ENCODE measurements around the gene GJB6.

Gene GJB6

DNA sequence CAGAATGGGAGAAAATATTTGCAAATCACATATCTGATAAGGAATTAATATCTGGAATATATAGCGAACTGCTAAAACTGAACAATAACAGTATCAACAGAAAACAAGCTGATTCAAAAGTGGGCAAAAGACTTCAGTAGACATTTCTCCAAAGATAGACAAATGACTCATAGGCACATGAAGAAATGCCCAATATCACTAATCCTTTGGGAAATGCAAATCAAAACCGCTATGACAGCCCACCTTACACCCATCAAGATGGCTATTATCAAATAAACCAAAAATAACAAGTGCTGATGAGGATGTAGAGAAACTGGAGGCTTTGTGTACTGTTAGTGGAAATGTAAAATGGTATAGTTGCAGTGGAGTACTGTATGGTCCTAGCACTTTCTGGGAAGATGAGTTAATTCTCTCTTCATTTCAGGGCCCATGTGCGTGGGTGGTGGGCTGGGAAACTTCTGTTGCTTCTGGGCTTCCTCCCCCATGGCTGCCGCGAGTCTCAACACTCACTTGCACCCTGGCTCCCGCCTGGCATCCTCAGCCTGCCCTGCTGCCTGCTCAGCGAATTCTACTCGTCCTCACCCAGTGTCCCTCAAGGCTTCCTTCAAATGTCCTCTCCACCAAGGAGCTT, 58.9 kb downstream of the GJB6 start:
- H3K14ac ChIP-seq (ENCODE audit: low read length): no peak overlapping the region
- H4K91ac ChIP-seq (ENCODE audit: low read depth, low read length): no peak overlapping the region
- WGBS (ENCODE audit: extremely low coverage, insufficient coverage, insufficient read length): no CpG with 5 or more reads among the region's 8 CpGs
- no peaks in the 10 kb centered on the region for H3K27me3 ChIP-seq (ENCODE audit: insufficient read depth, low read length)
- no peak overlapping the region for H3K9ac ChIP-seq (ENCODE audit: low read length)
- H2AFZ ChIP-seq (ENCODE audit: insufficient read depth, low read length, poor library complexity): no peak overlapping the region
- peaks cover 0 to 1% of the 10 kb centered on the region in 2 experiments for H3K36me3 ChIP-seq (ENCODE audit: control insufficient read depth in 1 of 2, insufficient read depth in 2 of 2, low read length in 2 of 2)
- no peak overlapping the region for H3K18ac ChIP-seq (ENCODE audit: low read length)
- no peaks in the 10 kb centered on the region for H3K79me2 ChIP-seq (ENCODE audit: control insufficient read depth, insufficient read depth, low read length, poor library complexity)
- H4K12ac ChIP-seq (ENCODE audit: low read depth, low read length): no peak overlapping the region
- H3K27ac ChIP-seq (ENCODE audit: low read depth, low read length): no peak overlapping the region
- no peak overlapping the region for H4K8ac ChIP-seq (ENCODE audit: low read depth, low read length)
- no peak overlapping the region for H3K4me2 ChIP-seq (ENCODE audit: low read length)
- no peak overlapping the region for H2BK120ac ChIP-seq (ENCODE audit: insufficient read depth, low read length, poor library complexity)
- no peak overlapping the region for H3K23ac ChIP-seq (ENCODE audit: low read length)
- DNase-seq: no peak
- H3K4me1 ChIP-seq (ENCODE audit: control insufficient read depth in 1 of 2, insufficient read depth in 2 of 2, low read length in 2 of 2): peaks cover 6 to 8% of the 10 kb centered on the region in 2 experiments
- H3K4ac ChIP-seq (ENCODE audit: low read depth, low read length): no peak overlapping the region
- H3K4me3 ChIP-seq (ENCODE audit: low read depth, low read length): no peak overlapping the region
- no peak overlapping the region for H2BK12ac ChIP-seq (ENCODE audit: low read length)
- H2AK5ac ChIP-seq (ENCODE audit: low read length): no peak overlapping the region
- no peaks in the 10 kb centered on the region for H3K79me1 ChIP-seq (ENCODE audit: low read length)
- H2BK5ac ChIP-seq (ENCODE audit: low read depth, low read length, poor library complexity): no peak overlapping the region
- no peaks in the 10 kb centered on the region for H3K9me3 ChIP-seq (ENCODE audit: insufficient read depth, low read depth, low read length)
